Inferior parietal cortex (tissue), 1 donor: ENCODE results near the gene PCDHGA8.
"Not testable (repeated sequence)": the region's sequence is repeated elsewhere in the genome, so short reads cannot be mapped to it uniquely, and the experiment has no call there.

ENCODE experiments used
- DNase-seq: peaks from one replicate; pipeline ENCODE4 v3.0.0-alpha.2; 2016; ENCODE audit errors: extremely low spot score

Gene PCDHGA8

GRCh38 chr5:141432308-141432707 is 39.9 kb downstream of the PCDHGA8 start:
- not testable (repeated sequence) for DNase-seq

GRCh38 chr5:141432726-141433125 is 40.3 kb downstream of the PCDHGA8 start:
- DNase-seq, result not testable (repeated sequence)

GRCh38 chr5:141434006-141434405 is 41.6 kb downstream of the PCDHGA8 start:
- no peak for DNase-seq

- no peak for DNase-seq
These were observed 44.8 kb downstream of the PCDHGA8 start for GRCh38 chr5:141437221-141437620.

- no peak for DNase-seq
These were observed 47.1 kb downstream of the PCDHGA8 start for GRCh38 chr5:141439411-141440141.

GRCh38 chr5:141440341-141440740 is 47.9 kb downstream of the PCDHGA8 start:
- no peak for DNase-seq

- DNase-seq, result no peak
These were observed 49.2 kb downstream of the PCDHGA8 start for GRCh38 chr5:141441571-141442170.
